Cardiac muscle cell (in vitro differentiated cells and primary cell): ENCODE data around the gene ACER3. TPM values are rescaled to one million over a fixed set of nuclear protein-coding genes. Genes with fewer than 3 reads are reported as not detected.

Experiments used
- DNase-seq, 2 donors: peaks; one replicate each; pipeline versions ENCODE4 v3.0.0 to v3.0.0-alpha.2; 2010 to 2017; ENCODE audit warnings: low read depth in 1 of 2, low spot score in 1 of 2
- H3K27ac ChIP-seq: fragments of 200-600 bp; sonication (generic); 2 replicates; pipeline ENCODE4 v1.5.1; 2016
- H3K27me3 ChIP-seq: fragments of 200-600 bp; sonication (generic); 2 replicates; pipeline ENCODE4 v1.6.0; 2016; ENCODE audit warnings: control low read depth
- H3K36me3 ChIP-seq: fragments of 200-600 bp; sonication (generic); 2 replicates; pipeline ENCODE4 v1.5.1; 2016; ENCODE audit warnings: control low read depth
- H3K4me1 ChIP-seq: fragments of 200-600 bp; sonication (generic); 2 replicates; pipeline ENCODE4 v1.8.1; 2017; ENCODE audit warnings: low read depth, mild to moderate bottlenecking, mixed run types
- H3K4me3 ChIP-seq: fragments of 200-600 bp; sonication (generic); 2 replicates; pipeline ENCODE4 v1.5.1; 2016; ENCODE audit warnings: mild to moderate bottlenecking
- H3K9me3 ChIP-seq: fragments of 200-600 bp; sonication (generic); 2 replicates; pipeline ENCODE4 v1.5.1; 2017; ENCODE audit warnings: low read depth, mild to moderate bottlenecking, control low read depth
- polyA plus RNA-seq: library from polyadenylated mRNA; unstranded; fragments of >200 nt; fragmentation: Nextera tagmentation; extraction: Ambion mirVana; gene quantifications from 2 replicates; pipeline ENCODE4 v1.2.1, GENCODE V29; 2016
- total RNA-seq: library from RNA; depleted of rRNA; stranded (reverse); fragments of >200 nt; gene quantifications from 2 replicates; pipeline ENCODE4 v1.2.3, GENCODE V29; 2016
- TF ChIP-seq, protein P1 (sequence below): IDR thresholded peaks from 2 replicates; pipeline ENCODE4 v1.5.1; 2012; ENCODE audit warnings: low read depth, mild to moderate bottlenecking, low read length

Gene ACER3
- total and polyA plus RNA-seq, 2 experiments from 2014 or later: 5.6 to 9.8 TPM

DNA sequence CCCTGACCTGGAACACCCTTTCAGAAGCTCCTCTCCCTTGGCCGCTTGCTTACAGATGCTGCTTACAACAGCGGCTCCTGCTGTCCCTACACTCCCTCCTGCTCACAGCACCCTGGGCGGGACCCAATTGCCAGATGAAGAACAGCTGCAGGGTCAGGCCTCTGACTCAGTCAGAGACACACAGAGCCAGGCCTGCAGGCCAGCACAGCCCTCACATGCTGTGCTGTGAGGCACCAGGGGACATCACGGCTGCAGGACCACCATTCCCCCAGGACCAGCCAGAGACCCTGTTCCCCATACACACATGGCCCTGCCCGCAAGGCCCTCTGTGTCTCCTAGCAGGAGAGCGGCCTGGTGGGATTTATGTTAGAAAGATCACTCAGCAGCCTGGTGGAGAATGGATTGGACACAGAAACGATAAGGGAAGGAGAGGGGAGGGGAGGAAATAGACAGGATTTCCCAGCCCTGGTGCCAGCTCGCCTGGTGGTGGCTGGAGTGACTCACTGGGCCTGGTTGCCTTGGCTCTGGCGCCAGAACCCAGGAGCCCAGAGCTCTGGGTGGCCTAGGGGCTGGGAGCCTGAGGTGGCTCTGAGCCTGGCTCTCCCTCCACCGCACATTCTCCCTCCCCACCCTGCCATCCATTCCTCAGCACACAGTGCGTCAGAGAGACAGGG lies 212.7 kb downstream of the ACER3 start:
- Histone ChIP-seq H3K4me3 (no peak overlapping the region), H3K4me1 (no peaks in the 10 kb centered on the region), H3K36me3 (no peaks in the 10 kb centered on the region), H3K9me3 (no peaks in the 10 kb centered on the region), H3K27me3 (no peaks in the 10 kb centered on the region), H3K27ac (peak overlapping the region; percentile 64)
- TF ChIP-seq, protein P1, sequence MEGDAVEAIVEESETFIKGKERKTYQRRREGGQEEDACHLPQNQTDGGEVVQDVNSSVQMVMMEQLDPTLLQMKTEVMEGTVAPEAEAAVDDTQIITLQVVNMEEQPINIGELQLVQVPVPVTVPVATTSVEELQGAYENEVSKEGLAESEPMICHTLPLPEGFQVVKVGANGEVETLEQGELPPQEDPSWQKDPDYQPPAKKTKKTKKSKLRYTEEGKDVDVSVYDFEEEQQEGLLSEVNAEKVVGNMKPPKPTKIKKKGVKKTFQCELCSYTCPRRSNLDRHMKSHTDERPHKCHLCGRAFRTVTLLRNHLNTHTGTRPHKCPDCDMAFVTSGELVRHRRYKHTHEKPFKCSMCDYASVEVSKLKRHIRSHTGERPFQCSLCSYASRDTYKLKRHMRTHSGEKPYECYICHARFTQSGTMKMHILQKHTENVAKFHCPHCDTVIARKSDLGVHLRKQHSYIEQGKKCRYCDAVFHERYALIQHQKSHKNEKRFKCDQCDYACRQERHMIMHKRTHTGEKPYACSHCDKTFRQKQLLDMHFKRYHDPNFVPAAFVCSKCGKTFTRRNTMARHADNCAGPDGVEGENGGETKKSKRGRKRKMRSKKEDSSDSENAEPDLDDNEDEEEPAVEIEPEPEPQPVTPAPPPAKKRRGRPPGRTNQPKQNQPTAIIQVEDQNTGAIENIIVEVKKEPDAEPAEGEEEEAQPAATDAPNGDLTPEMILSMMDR: peak; percentile 76
- DNase-seq: peak; percentile 18 to 96

DNA sequence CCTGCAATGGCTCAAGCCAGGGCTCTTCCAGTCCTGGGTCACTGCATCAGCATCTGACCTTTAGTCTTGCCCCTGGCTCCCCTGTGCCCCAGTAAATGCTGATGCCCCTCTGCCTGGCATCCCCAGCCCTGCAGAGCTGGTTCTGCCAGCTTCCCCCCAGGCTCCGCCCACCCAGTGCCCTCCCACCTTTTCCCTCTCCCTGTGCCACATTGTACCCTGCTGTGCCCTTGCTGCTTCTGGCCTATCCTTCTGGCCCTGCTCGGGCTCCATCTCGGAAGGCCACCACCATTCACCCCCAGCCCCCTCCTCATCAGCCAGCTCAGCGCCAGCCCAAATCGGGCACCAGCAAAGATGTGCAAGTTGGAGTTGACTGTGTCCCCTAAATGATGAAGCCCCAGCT lies 213.5 kb downstream of the ACER3 start:
- no peak for DNase-seq
- Histone ChIP-seq H3K9me3 (no peaks in the 10 kb centered on the region), H3K27ac (no peak overlapping the region), H3K4me1 (no peaks in the 10 kb centered on the region), H3K27me3 (no peaks in the 10 kb centered on the region), H3K4me3 (no peak overlapping the region), H3K36me3 (no peaks in the 10 kb centered on the region)
- TF ChIP-seq, protein P1: no peak

DNA sequence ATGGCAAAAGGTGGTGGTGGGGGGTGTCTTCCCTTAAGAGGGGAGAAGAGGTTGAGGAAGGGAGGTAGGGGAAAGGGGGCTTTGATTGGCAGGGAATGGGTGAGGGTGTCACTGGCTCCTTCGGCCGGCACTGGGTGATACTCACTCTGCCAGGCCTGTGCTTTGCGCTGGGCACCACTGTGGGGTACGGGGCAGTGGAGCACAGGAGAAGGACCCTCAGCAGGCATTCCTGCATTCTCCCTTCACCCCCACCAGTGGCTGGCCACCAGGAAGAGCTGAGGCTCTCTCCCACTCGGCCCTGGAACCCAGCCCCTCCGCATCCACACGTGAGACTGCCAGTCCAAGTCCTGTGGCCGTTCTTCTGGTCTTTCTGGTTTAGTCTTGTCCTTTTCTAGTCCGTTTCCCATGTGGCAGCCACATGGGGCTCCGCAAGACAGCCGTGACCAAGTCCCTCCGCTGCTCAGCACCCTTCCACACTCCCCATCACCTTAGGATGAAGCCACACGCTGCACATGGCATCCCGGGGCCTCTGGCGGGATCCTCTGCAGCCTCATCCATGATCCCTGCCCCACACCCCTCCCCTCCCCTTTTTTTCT lies 214.0 kb downstream of the ACER3 start:
- Histone ChIP-seq H3K36me3 (no peaks in the 10 kb centered on the region), H3K9me3 (no peaks in the 10 kb centered on the region), H3K4me1 (no peaks in the 10 kb centered on the region), H3K4me3 (no peak overlapping the region), H3K27me3 (no peaks in the 10 kb centered on the region), H3K27ac (no peak overlapping the region)
- DNase-seq: no peak
- TF ChIP-seq, protein P1: no peak

DNA sequence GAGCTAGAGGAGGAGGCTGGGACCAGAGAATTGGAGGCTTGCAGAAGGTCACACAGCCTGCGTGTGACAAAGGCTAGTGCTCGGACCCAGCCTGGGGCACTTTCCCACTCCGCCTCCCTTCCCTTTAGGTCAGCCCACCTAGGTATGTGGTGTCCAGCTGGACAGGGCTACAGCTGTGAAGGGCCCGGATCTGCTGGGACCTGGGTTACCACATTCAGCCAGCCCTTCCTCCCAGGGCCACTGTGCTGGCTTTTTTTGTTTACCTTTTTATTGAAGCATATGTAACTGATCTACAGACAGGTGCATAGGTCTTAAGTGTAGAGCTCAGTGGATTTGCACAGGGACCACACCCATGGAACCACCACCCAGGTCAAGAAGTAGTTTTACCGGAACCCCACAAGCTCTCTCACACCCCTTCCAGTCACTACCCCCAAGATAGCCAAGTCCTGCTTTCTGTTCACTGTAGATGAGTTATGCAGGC lies 214.7 kb downstream of the ACER3 start:
- H3K36me3 ChIP-seq: no peaks in the 10 kb centered on the region
- no peak for DNase-seq
- no peaks in the 10 kb centered on the region for H3K9me3 ChIP-seq
- no peaks in the 10 kb centered on the region for H3K27me3 ChIP-seq
- TF ChIP-seq, protein P1: no peak
- H3K4me1 ChIP-seq: no peaks in the 10 kb centered on the region
- H3K4me3 ChIP-seq: no peak overlapping the region
- no peak overlapping the region for H3K27ac ChIP-seq

Other genes starting within 250 kb of the ACER3 start
- 15.9 and 21.8 TPM in 2 replicates for gene LRRC32, start 190.2 kb upstream of the ACER3 start, total RNA-seq
- 6.3 and 18.8 TPM in 2 replicates for gene LRRC32, start 190.2 kb upstream of the ACER3 start, polyA plus RNA-seq
- gene TSKU, start 77.6 kb upstream of the ACER3 start, total RNA-seq: 33.4 and 44.7 TPM in 2 replicates
- 33.6 and 35.9 TPM in 2 replicates for gene TSKU, start 77.6 kb upstream of the ACER3 start, polyA plus RNA-seq
- not detected in 2 replicates for gene B3GNT6, start 173.5 kb downstream of the ACER3 start, total RNA-seq
- not detected in 2 replicates for gene B3GNT6, start 173.5 kb downstream of the ACER3 start, polyA plus RNA-seq
- 9.4 and 9.8 TPM in 2 replicates for gene CAPN5, start 206.1 kb downstream of the ACER3 start, total RNA-seq
- gene CAPN5, start 206.1 kb downstream of the ACER3 start, polyA plus RNA-seq: 8.8 and 10.0 TPM in 2 replicates
- not detected in 2 replicates for gene OMP, start 241.9 kb downstream of the ACER3 start, total RNA-seq
- gene OMP, start 241.9 kb downstream of the ACER3 start, polyA plus RNA-seq: not detected in 2 replicates